ENCODE data around the gene DBX1. TPM values are rescaled to one million over a fixed set of nuclear protein-coding genes. Genes with fewer than 3 reads are reported as not detected.

DBX1 gene
- total and polyA plus RNA-seq, 3 donors from 2014 or later = not detected

- 4% methylated on average over 24 of the region's 24 CpGs for WGBS, 2 donors
- Histone ChIP-seq H3K4me3 (no peak overlapping the region), H3K27me3 (no peaks in the 10 kb centered on the region), H3K36me3 (ENCODE audit: low read depth, missing control alignments) (no peaks in the 10 kb centered on the region), H3K4me1 (peaks cover 5% of the 10 kb centered on the region), H3K27ac (no peak overlapping the region), H3K9me3 (no peaks in the 10 kb centered on the region)
- intact Hi-C loops (cut with DNase I; ENCODE audit: low total_unique reads) = no loop called here
- DNase-seq = no peak
- TF ChIP-seq, protein P1, sequence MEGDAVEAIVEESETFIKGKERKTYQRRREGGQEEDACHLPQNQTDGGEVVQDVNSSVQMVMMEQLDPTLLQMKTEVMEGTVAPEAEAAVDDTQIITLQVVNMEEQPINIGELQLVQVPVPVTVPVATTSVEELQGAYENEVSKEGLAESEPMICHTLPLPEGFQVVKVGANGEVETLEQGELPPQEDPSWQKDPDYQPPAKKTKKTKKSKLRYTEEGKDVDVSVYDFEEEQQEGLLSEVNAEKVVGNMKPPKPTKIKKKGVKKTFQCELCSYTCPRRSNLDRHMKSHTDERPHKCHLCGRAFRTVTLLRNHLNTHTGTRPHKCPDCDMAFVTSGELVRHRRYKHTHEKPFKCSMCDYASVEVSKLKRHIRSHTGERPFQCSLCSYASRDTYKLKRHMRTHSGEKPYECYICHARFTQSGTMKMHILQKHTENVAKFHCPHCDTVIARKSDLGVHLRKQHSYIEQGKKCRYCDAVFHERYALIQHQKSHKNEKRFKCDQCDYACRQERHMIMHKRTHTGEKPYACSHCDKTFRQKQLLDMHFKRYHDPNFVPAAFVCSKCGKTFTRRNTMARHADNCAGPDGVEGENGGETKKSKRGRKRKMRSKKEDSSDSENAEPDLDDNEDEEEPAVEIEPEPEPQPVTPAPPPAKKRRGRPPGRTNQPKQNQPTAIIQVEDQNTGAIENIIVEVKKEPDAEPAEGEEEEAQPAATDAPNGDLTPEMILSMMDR (IDR thresholded peaks at IDR 0.05) = no peak
- no peak for TF ChIP-seq POLR2A (IDR thresholded peaks at IDR 0.05)
Measured at GRCh38 chr11:20161923-20162744, 1.9 kb upstream of the DBX1 start.

DNA sequence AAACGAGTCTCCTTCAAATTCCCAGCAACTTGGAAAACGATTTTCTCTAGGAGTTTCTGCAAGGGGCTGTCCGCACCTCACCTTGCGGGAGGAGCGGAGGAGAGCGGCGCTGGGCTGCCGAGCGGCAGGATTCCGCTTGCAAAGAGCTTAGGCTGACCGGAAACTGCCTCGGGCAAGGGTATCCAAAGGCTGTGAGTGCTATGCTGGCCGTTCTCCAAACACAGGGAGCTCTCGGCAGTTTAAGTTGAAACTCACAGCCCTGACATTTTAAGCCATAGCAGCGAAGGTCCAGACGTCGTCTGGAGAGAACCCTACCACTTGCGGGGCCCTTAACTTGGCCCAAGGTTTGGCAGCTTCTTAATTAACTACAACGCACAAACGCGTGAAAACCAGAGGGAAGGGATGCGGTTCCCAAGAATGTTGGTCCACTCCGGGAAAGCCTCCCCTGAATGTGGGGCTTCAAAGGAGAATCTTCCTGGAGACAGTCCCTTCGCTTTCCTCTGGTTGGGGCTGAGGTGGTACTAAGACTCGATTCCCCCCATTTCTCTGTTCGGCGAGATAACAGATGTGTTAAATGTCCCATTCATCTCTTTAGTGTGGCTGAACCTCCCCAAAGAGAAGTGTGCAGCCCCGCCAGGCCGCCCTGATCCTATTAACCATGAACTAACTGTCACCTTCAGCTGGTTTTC, 1.1 kb upstream of the DBX1 start:
- Histone ChIP-seq H3K36me3 (ENCODE audit: low read depth, missing control alignments) (no peaks in the 10 kb centered on the region), H3K4me1 (peaks cover 5% of the 10 kb centered on the region), H3K27me3 (no peaks in the 10 kb centered on the region), H3K9me3 (no peaks in the 10 kb centered on the region), H3K4me3 (no peak overlapping the region), H3K27ac (no peak overlapping the region)
- TF ChIP-seq, protein P1 (IDR thresholded peaks at IDR 0.05) = no peak
- no peak for TF ChIP-seq POLR2A (IDR thresholded peaks at IDR 0.05)
- intact Hi-C loops (cut with DNase I; ENCODE audit: low total_unique reads) = no loop called here
- WGBS, 2 donors = 3 to 7% methylated on average over 16 to 29 of the region's 29 CpGs
- DNase-seq = no peak

- TF ChIP-seq, protein P1 (IDR thresholded peaks at IDR 0.05) = no peak
- no peak for TF ChIP-seq POLR2A (IDR thresholded peaks at IDR 0.05)
- H3K4me1 ChIP-seq = peaks cover 9% of the 10 kb centered on the region
- H3K36me3 ChIP-seq (ENCODE audit: low read depth, missing control alignments) = no peaks in the 10 kb centered on the region
- no peak overlapping the region for H3K27ac ChIP-seq
- DNase-seq = no peak
- intact Hi-C loops (cut with DNase I; ENCODE audit: low total_unique reads) = no loop called here
- WGBS, 2 donors = 2% methylated on average over 18 to 62 of the region's 65 CpGs
- H3K9me3 ChIP-seq = no peaks in the 10 kb centered on the region
- H3K27me3 ChIP-seq = no peaks in the 10 kb centered on the region
- H3K4me3 ChIP-seq = peak overlapping the region in 1 of 2 donors; percentile 25
Measured at GRCh38 chr11:20159466-20160381, 551 bp downstream of the DBX1 start.

DNA sequence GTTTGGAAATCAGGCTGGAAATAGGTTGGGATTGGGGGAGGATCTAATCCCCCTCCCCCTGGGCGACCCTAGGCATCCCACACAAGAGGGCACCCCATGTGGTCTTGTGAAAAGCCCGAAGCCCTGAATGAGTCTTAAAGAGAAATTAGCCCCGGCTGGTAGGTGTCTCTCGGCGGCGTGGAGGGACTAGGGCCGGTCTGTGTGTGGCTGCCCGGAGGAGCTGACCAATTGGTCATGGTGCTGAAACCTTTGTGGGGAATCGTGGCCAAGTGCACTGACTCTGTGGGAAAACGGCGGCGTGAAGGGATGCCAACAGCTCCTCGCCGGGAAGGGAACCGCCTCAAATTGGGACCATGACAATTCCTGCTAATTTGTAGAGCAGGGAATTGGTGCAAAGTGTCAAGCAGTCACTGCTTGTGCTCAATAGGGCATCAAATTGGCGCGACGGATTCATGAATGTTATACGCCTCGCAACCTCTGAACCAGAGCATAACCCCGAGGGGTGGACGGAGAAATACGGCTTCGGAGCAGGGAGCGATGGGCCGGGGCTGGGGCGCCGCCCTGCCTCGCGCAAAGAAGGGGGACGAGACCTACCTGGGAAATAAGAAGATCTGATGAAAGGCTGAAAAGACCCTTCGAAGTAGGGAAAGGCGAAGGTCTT, 1.5 kb downstream of the DBX1 start:
- H3K27me3 ChIP-seq = no peaks in the 10 kb centered on the region
- H3K4me1 ChIP-seq = peaks cover 9% of the 10 kb centered on the region
- H3K9me3 ChIP-seq = no peaks in the 10 kb centered on the region
- no peak overlapping the region for H3K27ac ChIP-seq
- H3K36me3 ChIP-seq (ENCODE audit: low read depth, missing control alignments) = no peaks in the 10 kb centered on the region
- no peak for TF ChIP-seq POLR2A (IDR thresholded peaks at IDR 0.05)
- TF ChIP-seq, protein P1 (IDR thresholded peaks at IDR 0.05) = no peak
- WGBS, 2 donors = 3 to 5% methylated on average over 33 of the region's 33 CpGs
- intact Hi-C loops (cut with DNase I; ENCODE audit: low total_unique reads) = no loop called here
- peak; percentile 73 for DNase-seq
- no peak overlapping the region for H3K4me3 ChIP-seq

Data from testis (tissue), 3 donors.